Measurements from ENCODE around the gene RHCG. TPM values are rescaled to one million over a fixed set of nuclear protein-coding genes. Genes with fewer than 3 reads are reported as not detected.

RHCG gene
- total and polyA plus RNA-seq, 8 donors = 2.2 to 3.1 (median 2.6) TPM; not detected in 2

DNA sequence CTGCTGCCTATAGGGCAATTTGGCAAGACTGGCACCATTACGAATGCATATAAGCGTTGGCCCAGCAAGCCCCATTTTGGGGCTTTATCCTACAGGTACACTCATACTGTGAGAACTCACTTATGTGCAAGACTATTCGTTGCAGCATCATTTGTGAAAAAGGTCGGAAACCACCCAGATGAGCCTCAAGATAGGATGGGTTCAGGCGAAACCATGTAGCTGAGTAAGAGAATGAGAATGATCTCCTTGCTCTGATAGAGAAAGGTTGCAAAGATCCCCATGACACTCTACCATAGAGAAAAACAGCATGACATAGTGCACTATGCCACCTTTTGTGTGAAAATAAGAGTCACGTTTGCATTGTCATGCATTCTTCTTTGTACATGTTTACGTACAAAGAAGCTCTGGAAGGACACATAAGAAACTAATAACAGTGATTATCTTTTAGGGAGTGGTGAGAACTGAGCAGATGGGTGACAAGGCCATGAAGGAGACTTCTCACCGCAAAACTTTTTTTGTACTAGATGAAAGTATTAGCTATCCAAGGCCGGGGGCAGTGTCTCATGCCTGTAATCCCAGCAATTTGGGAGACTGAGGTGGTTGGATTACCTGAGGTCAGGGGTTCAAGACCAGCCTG is 50.0 kb downstream of the RHCG start:
- H3K4me1 ChIP-seq = peaks cover 0 to 1% of the 10 kb centered on the region in 2 donors
- no peak overlapping the region for H3K4me3 ChIP-seq
- H3K9me3 ChIP-seq = no peaks in the 10 kb centered on the region
- H3K36me3 ChIP-seq = no peaks in the 10 kb centered on the region
- no peak for ATAC-seq
- no peak for DNase-seq
- no peak overlapping the region for H3K27ac ChIP-seq
- H3K27me3 ChIP-seq = peaks cover 0 to 93% of the 10 kb centered on the region in 2 donors
- TF ChIP-seq, protein P1, sequence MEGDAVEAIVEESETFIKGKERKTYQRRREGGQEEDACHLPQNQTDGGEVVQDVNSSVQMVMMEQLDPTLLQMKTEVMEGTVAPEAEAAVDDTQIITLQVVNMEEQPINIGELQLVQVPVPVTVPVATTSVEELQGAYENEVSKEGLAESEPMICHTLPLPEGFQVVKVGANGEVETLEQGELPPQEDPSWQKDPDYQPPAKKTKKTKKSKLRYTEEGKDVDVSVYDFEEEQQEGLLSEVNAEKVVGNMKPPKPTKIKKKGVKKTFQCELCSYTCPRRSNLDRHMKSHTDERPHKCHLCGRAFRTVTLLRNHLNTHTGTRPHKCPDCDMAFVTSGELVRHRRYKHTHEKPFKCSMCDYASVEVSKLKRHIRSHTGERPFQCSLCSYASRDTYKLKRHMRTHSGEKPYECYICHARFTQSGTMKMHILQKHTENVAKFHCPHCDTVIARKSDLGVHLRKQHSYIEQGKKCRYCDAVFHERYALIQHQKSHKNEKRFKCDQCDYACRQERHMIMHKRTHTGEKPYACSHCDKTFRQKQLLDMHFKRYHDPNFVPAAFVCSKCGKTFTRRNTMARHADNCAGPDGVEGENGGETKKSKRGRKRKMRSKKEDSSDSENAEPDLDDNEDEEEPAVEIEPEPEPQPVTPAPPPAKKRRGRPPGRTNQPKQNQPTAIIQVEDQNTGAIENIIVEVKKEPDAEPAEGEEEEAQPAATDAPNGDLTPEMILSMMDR (IDR thresholded peaks at IDR 0.05) = no peak
- intact Hi-C loops (cut with DNase I) = no loop called here

DNA sequence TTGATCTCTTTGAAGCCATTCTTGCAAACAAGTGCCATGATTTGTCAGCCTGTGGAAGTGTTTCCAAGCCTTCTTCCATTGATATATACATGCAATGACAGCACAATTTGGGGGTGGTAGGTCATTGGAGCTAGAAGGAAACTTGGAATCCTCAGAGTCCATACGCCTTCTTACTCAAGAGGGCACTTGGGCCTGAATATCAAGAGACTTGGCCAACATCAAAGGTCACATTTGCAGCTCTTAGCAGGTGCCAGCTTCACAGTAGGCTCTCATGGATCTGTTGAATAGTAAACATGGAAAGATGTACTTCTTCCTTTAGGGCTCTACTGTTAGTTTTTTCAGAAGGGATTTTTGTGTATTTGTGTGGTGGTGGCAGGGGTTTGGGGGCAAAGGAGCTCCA is 50.9 kb downstream of the RHCG start:
- H3K27ac ChIP-seq = no peak overlapping the region
- TF ChIP-seq, protein P1 (IDR thresholded peaks at IDR 0.05) = no peak
- H3K4me1 ChIP-seq = peaks cover 0 to 4% of the 10 kb centered on the region in 2 donors
- DNase-seq = no peak
- intact Hi-C loops (cut with DNase I) = no loop called here
- no peak for ATAC-seq
- H3K36me3 ChIP-seq = no peaks in the 10 kb centered on the region
- H3K4me3 ChIP-seq = no peak overlapping the region
- no peaks in the 10 kb centered on the region for H3K9me3 ChIP-seq
- peaks cover 0 to 93% of the 10 kb centered on the region in 2 donors for H3K27me3 ChIP-seq

DNA sequence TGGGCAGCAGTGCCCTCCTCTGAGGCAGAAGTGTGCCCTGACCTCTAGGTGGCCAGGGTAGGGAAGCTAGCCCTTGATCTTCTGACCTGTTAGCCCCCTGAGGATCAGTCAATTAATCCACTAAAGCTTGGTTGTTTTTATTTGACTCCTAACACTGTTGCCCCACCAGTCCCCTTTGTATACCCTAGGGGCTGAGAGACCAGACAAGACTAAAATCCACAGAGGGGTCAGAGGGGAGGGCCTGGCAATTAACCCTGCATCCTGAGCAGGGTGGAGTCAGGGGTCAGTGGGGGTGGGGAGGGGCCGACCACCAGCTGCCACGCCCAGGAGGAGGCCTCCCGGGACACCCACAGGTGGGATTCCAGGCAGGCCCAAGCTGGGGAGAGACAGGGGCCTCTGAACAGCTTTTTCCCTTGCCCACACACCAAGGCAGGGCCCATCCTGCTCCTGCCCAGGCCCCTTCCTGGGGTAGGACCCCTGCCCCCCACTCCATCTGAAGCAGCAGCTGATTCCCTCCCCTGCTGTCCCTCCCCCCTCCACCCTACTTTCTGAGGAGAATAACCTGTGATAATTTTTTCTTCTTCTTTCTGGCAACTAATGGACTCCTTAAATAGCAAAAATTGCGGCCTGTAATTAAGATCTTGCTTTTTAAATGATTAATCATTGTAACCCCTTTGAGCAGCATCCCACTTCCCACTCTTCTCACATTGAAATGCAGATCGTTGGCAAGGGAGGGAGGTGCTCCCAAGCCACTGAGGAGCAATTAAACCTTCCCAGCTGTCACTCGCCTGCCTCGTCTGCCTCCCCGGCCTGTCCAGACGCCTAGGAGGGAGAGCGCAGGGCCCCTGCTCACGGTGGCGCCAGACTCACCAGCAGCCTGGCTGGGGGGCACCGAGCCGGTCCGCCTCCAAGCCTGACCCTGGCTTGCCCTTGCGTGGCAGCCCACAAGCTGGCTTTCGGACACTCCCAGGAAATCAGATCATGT is 51.9 kb downstream of the RHCG start:
- Histone ChIP-seq H3K27me3 (peaks cover 0 to 93% of the 10 kb centered on the region in 2 donors), H3K36me3 (no peaks in the 10 kb centered on the region), H3K4me3 (no peak overlapping the region), H3K27ac (no peak overlapping the region), H3K4me1 (peaks cover 0 to 4% of the 10 kb centered on the region in 2 donors), H3K9me3 (no peaks in the 10 kb centered on the region)
- intact Hi-C loops (cut with DNase I) = no loop called here
- TF ChIP-seq, protein P1 (IDR thresholded peaks at IDR 0.05) = no peak
- DNase-seq (peak in 1 of 4 donors; percentile 65), ATAC-seq (no peak)

DNA sequence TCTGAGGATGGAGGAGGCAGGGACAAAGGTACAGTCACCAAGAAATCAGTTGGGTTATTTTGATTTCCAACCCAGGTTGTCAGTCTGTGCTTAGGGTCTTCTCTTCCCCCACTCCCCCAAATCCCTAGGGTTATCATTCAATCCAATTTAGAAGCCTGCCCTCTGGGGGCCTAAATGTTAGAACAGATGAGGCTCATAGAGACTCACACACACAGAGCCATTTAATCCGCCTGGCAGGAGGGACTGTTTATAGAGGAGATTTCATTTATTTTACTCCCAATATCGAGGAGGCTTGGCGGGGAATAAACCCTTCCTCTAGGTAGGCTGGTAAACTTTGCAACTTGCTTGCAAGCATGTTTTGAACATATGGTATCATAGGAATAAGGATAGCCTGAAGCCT is 52.8 kb downstream of the RHCG start:
- TF ChIP-seq, protein P1 (IDR thresholded peaks at IDR 0.05) = no peak
- Histone ChIP-seq H3K27me3 (peaks cover 0 to 93% of the 10 kb centered on the region in 2 donors), H3K9me3 (no peaks in the 10 kb centered on the region), H3K4me1 (peaks cover 0 to 4% of the 10 kb centered on the region in 2 donors), H3K27ac (no peak overlapping the region), H3K36me3 (no peaks in the 10 kb centered on the region), H3K4me3 (no peak overlapping the region)
- intact Hi-C loops (cut with DNase I) = no loop called here
- no peak for DNase-seq
- no peak for ATAC-seq

All from left lung (tissue), 10 donors.